Activated CD4-positive, alpha-beta T cell treated with anti-CD3 and anti-CD28 coated beads for 1 hour (primary cell): ENCODE data around the gene VRTN.
"Not testable (repeated sequence)": the region's sequence is repeated elsewhere in the genome, so short reads cannot be mapped to it uniquely, and the experiment has no call there.

Source experiments
- DNase-seq: peaks from one replicate; pipeline ENCODE4 v3.0.0-alpha.2; 2020

The VRTN gene, protein sequence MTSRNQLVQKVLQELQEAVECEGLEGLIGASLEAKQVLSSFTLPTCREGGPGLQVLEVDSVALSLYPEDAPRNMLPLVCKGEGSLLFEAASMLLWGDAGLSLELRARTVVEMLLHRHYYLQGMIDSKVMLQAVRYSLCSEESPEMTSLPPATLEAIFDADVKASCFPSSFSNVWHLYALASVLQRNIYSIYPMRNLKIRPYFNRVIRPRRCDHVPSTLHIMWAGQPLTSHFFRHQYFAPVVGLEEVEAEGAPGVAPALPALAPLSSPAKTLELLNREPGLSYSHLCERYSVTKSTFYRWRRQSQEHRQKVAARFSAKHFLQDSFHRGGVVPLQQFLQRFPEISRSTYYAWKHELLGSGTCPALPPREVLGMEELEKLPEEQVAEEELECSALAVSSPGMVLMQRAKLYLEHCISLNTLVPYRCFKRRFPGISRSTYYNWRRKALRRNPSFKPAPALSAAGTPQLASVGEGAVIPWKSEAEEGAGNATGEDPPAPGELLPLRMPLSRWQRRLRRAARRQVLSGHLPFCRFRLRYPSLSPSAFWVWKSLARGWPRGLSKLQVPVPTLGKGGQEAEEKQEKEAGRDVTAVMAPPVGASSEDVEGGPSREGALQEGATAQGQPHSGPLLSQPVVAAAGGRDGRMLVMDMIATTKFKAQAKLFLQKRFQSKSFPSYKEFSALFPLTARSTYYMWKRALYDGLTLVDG

DNA sequence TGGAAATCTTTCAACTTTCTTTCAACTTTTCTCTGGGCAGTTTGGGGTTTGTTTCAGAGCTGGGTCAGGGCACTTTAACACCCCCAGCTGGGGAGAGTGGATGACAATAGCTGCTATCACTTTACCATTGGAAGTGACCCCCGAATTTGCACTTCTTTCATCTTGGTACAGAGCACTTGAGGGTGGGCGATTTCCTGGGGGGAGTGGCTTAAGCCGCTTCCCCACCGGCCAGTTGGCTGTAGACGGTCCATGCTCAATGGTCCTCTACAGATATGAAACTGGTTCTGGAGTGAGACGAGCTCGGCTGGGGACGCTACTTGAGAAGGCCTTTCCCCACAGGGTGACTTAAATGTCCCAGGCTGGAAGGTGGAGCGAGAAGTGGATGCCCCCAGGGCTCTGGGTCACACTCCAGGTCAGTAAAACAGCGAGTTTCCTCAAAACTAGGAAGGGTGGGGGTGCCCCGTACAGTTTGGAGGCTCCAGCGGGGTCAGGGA lies at the start of gene VRTN:
Gene VRTN, plus strand, starts transcription at position 231 of the 494 bp plus-strand sequence. CDS start 8,313 bp downstream, outside the sequence.
- DNase-seq = no peak

DNA sequence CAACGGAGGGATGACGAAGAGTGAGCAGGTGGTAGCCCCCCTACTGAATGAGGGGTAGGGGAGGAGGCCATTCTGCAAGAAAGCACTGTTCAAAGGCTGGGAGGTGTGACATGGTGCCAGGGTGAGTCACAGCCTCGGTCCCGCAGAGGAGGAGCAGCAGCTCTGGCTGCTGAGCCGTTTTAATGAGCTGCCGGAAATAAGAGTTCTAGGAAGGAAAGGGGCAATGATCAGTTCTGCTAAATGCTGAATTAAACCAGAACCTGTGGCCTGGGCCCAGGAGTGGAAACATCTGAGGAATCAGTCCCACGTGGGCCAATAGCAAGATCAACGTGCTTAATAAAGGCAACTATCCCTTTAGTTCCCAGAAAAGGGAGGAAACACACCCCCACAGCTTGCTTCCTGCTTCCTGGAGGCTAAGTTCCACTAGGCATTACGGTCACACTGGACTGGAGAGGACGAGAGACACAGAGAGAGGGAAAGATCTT lies 49.2 kb upstream of the VRTN start:
- DNase-seq = no peak

DNA sequence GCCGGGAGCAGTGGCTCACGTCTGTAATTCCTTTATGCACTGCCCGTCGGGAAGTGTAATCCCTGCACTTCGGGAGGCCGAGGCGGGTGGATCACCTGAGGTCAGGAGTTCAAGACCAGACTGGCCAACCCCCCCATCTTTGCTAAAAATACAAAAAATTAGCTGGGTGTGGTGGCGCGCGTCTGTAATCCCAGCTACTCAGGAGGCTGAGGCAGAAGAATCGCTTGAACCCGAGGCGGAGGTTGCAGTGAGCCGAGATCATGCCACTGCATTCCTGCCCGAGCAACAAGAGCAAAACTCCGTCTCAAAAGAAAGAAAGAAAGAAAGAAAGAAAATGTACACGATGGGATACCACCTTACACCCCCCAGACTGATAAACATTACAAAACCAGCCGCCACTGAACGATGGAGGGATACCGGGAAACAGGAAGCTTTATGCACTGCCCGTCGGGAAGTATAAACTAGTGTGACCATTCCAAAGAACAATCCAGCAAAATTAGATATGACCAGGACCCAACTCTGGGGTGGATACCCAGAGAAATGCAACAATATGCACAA lies 46.6 kb upstream of the VRTN start:
- no peak for DNase-seq

DNA sequence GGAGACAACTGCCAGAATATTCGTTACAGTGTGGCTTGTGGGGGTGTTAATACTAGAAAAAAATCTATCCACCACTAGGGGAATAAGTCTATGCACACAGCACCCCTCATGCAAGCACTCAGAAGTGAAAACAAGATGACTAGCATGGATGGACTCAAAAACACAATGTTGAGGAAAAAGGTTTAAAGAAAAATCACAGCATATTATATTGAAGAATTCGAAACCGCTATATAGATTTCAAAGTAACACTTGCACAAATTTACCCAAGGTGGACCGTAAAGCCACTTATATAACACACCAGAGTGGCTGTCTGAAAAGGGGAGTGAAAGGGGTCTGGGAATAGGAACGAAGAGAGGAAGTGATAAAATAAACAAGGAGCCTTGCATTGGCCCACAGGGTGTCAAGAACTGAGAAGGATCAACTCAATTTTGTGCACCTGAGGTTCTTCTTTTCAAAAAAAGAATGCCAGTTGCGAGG lies 46.1 kb upstream of the VRTN start:
- DNase-seq = no peak

DNA sequence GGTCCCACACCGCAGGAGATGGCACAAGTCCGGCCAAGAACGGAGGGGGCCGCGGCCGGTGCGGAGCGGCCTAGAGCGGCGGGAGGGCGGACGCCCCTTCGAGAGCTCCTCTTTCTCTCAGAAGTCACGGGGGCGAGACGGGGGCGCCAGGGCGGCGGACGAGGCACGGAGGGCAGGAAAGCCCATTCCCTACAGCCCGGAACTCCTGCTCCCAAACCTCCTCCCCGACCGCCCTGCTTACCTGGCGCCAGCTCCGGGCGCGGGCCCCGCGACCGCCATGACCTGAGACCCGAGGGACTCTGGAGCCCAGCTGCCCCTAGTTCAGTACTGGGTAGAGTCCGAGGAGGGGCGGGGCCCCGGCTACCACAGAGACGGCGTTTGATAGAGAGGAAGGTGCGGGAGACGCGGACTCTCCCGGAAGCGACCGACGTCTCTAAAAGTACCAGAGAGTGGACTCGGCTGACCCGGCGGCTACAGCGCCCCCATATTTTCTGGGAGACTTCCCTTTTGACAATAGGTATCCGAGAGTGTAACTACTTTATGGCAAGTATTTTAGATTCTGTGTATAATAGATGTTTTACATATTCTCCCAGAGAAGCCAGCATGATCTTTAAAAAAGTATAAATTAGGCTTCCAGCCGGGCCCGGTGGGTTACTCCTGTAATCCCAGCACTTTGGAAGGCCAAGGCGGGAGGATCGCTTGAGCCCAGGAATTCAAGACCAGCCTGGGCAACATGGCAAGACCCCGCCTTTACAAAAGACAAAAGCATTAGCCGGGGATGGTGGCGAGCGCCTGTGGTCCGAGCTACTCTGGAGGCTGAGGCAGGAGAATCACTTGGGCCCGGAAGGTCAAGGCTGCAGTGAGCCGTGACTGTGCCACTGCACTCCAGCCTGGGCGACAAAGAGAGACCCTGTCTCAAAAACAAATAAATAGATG lies 45.4 kb upstream of the VRTN start, which contains the start of gene ABCD4:
Gene ABCD4, minus strand, starts transcription at position 301 of the 936 bp plus-strand sequence. Its CDS starts 22 bp downstream, at position 279.
- DNase-seq = peak; percentile 74

DNA sequence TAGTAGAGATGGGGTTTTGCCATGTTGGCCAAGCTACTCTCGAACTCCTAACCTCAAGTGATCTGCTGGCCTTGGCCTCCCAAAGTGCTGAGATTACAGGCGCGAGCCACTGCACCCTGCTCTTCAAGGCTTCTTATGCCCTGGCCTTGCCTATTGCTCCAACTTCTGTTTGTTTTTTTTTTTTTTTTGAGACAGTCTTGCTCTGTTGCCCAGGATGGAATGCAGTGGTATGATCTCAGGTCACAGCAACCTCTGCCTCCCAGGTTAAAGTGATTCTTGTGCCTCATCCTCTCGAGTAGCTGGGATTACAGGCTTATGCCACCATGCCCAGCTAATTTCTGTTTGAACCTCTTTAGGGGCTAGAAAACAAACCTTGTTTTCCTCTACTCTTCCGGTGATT lies 39.6 kb upstream of the VRTN start:
- no peak for DNase-seq

DNA sequence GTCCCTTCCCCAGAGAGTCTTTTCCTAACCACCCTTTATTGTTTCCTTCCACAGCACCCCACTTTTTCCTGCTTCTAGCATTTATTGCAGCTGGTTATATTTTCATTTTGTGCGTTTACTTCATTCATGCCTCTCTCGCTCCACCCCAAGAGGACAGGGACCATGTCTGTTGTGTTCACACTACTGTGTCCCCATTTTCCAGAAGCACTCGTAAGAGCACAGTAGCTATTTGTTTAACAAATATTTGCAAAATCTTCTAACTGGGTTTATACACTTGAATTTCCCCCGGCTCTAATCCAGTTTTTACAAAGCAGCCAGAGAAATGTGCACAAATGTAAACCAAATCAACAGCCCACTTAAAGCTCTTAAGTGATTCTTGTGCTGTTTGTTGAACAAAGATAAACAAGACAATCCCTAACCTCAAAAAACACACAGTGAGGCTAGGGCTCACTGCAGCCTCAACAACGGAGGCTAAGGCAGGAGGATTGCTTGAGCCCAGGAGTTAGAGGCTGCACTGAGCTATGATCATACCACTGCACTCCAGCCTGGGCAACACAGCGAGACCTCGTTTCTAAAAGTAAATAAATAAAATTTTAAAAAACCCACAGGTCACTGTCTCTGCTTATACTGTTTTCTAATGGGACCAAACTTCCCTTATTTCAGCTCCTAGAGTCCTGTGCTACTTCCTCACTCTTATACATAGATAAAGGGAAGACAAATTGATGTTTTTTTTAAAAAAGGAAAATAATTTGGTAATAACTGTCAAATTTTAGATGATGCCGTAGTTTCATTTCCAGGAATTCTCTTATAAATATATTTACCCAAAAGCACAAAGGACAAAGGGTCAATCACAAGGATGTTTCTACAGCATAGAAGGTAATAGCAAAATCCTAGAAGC lies 38.9 kb upstream of the VRTN start:
- no peak for DNase-seq

DNA sequence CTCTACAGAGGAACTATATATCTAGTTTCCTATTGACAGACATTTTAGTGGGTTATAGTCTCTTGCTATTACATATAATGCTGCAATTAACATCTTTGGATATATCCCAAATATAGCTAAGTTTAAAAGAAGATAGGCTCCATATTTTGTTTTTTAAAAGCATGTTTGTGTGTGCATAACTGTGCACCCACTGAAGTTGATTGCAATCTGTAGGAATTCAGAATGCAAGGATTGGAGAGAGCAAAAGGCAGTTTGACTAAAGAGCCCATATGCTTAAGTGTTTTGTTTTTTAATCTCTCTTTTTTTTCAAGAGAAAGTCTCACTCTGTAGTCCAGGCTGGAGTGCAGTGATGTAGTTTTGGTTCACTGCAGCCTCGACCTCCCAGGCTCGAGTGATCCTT lies 36.1 kb upstream of the VRTN start:
- no peak for DNase-seq

DNA sequence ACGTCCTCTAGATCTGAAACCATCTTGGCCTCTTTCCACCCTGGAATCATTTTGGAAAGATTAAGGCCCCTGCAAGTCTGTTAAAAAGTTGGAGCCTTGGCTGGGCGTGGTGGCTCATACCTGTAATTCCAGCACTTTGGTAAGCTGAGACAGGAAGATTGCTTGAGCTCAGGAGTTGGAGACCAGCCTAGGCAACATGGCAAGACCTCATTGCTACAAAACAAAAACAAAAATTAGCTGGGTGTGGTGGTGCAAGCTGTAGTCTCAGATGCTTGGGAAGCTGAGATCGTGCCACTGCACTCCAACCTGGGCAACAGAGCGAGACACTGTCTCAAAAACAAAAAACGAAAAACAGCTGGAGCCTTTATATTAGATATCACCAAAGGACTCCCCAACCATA lies 34.7 kb upstream of the VRTN start:
- no peak for DNase-seq

DNA sequence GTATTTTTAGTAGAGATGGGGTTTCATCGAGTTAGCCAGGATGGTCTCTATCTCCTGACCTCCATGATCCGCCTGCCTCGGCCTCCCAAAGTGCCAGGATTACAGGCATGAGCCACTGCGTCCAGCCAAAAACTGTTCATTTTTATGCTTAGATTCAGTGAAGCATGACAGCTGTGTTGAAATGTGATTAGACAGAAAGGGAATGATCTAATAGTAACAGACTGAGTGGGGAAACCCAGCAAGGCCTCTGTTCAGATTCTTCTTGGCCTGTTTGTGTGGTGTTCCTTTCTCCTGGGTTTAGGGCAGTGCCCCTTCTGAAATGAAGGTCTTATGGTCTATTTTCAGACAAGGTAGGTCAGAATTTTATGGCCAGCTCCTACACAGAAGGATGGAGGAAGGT lies 33.7 kb upstream of the VRTN start:
- no peak for DNase-seq

DNA sequence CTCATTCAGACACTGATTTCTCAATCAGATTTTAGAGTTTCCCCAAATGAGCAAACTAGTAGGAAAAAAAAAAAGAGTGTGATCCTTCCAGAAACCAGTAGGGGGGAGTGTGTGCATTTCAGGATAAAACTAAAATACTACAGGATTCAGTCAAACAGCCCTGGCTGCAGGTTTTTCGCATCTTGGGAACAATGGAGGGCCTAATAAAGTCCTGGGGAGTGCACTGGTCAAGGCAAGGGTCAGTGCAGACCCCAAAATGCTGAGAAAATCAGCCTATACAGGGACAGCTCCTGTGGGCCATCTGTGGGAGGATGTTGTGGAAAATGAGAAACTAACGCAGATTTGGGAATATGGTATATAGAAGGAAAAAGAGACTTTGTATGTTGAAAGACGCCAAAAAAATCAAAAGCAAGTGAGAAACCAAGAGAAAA lies 23.3 kb upstream of the VRTN start:
- no peak for DNase-seq

DNA sequence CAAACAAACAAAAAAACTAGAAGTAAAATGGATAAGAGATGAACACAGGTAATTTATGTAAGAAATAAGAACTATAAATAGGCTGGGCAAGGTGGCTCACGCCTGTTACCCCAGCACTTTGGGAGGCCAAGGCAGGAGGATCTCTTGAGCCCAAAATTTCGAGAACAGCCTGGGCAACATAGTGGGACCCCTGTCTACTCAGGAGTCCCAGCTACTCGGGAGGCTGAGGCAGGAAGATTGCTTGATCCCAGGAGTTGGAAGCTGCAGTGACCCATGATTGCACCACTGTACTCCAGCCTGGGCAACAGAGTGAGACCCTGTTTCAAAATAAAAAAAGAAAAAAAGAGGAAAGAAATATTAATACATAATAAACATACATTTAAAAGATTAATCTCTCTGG lies 22.8 kb upstream of the VRTN start:
- DNase-seq = no peak

DNA sequence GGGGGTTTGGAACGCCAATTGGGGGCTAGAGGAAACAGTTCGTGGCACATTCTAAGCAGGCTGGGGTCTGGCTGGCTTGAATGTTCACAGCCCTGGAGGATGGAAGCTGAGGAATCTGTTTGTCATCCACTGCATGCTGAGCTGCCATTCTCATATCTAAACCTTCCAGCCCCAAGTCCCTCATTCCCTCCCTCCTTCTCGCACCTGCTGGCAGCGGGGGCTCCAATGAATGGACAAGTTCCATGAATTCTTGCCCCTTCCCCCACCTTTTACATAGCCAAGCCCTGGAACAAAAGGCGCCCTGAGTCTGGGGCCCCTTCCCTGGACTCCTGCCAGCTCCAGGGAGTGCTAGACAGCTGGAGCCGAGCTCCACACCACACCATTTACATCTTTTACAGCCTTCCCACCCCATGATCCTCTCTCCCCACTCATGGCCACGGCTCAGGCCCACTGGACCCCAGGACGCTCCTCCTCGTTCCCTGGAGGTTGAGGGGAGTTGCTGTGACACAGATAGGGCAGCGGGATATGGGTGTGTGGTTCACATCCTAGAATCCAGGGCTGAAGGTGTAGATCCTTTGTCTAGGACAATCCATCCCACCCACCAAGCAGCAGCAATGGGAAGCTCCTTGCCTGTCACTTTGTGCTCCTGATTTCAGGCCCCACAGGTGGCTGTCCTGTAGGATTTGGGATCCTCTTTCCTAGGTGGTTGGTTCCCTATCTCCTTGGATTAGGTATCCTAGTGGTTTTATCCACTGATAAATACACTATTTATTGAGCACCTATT lies 21.7 kb upstream of the VRTN start:
- DNase-seq = no peak

DNA sequence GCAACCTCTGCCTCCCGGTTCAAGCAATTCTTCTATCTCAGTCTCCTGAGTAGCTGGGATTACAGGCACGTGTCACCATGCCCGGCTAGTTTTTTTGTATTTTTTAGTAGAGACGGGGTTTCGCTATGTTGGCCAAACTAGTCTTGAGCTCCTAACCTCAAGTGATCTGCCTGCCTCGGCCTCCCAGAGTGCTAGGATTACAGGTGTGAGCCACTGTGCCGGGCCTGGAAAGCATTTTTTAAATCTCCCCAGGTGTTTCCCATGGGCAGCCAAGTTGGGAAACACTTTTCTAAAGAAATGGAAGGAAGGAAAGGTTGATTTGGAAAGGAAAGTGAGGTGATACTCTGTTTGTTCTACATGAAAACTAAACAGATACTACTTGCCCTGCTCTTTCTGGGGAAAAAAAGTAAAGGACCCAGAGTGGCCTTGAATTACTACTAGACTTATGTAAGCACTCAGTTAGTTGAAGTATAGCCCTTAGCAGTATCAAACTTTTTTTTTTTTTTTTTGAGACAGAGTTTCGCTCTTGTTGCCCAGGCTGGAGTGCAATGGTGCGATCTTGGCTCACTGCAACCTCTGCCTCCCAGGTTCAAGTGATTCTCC lies 18.2 kb upstream of the VRTN start:
- DNase-seq = not testable (repeated sequence)

DNA sequence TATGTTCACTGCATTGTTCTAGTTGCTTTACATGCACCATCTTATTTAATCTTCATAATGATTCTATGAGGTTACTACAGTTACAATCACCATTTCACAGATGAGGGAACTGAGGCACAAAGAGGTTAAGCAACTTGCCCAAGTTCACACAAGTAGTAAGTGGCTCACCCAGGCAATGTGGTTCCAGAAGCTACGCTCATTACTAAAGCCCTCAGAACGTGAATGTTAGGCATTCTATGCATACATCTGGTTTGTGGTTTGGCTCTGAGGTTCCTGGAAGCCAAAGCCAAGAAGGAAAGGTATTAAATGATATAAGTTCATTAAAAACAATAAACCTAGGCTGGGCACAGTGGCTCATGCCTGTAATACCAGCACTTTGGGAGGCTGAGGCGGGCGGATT lies 14.4 kb upstream of the VRTN start:
- DNase-seq = no peak

DNA sequence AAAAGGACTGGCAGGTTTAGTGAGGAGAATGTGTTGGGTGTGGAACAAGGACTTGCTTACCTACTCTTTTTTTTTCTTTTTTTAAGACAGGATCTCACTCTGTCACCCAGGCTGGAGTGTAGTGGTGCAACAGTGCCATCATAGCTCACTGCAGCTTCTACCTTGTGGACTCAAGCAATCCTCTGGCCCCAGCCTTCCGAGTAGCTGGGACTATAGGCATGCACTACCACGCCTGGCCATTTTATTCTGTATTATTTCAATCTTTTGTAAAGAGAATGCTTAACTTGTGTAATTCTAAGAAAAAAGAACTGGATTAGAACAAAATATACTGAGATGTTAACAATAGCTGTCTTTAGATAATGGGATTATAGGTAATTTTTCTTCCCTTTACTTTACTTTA lies 1.9 kb upstream of the VRTN start:
- no peak for DNase-seq

DNA sequence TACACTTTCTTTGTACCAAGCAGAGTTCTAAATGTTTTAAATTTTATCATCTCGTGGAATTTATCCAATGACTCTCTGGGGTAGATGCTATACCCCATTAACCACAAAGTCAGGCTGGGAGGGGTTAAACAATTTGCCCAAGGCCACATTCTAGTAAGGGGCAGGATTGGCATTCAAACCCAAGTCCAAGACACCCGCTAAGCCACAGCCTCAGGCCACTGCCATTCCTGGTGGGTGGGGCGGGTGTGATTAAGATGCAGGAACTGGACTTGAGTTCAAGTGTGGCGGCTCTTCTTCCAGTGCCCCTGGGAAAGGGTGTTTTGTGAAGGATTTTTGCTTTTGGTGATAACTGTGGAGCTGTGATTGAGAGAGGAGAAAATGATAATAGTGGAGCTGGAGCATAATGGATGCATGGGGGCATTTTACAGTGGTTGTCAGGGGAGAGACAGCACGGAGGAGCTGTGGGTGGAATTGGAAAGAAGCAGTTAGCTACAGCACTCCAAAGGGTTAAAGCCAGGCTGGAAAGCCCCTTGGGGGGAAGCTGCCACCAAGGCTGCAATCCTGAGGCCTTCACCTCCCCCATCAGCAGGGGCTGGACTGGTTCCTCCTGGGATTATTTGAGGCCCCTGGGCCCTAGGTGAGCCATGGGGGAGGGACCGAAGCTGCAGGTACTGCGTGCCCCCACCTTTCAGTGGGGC lies 1.0 kb upstream of the VRTN start:
- no peak for DNase-seq

DNA sequence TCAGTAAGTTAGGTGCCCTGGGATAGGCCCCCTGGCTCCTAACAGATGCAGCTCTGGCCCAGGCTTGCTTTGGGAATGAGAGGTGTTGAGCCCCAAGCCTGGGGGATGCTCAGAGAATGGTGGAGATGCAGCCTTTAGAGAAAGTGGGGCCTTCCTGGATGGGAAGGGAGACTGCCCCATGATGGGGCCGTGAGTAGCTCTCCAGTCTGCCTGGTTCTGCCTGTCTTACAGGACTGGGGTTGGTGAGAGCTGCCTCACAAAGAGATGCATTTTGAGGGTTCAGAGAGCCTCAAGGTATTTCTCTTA lies 523 bp upstream of the VRTN start:
- no peak for DNase-seq

DNA sequence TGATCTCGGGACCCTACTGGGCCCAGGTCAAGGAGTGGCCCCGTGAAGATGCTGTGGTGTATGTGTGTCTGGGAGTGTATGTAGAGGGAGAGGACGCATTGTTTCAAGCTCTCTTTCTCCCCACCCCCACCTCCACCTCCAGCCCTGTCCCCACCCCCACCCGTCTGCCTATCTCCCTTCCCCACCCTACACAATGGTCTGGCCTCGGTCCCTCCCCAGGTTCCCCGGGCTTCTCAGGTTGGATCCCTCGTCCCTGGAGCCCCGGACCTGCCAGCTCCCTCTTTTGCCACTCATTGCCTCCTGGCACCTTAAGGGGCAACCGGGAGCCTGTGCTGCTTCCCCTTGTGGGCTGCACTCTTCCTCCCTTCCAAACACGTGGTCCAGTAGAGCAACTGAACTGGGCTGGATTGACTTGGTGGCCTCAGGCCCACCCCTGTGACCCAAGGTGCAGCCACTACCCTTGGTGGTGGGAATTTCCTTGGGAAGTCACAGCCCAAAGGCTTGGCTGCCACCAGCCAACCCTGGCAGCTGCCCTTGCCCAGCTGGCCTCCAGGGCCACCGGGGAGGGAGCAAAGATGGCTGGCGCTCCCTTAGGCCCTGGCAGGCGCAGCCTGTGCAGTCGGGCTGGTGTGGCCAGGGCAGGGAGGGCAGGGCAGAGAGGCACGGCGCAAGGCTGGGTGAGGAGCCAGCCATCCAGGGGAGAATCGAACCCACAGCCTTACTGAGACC lies 628 bp downstream of the VRTN start:
- DNase-seq = no peak
